ENCODE measurements around the gene C16orf78. TPM values are rescaled to one million over a fixed set of nuclear protein-coding genes. Genes with fewer than 3 reads are reported as not detected.

C16orf78 gene
- total RNA-seq, 1 experiment from 2014 or later, result not detected

DNA sequence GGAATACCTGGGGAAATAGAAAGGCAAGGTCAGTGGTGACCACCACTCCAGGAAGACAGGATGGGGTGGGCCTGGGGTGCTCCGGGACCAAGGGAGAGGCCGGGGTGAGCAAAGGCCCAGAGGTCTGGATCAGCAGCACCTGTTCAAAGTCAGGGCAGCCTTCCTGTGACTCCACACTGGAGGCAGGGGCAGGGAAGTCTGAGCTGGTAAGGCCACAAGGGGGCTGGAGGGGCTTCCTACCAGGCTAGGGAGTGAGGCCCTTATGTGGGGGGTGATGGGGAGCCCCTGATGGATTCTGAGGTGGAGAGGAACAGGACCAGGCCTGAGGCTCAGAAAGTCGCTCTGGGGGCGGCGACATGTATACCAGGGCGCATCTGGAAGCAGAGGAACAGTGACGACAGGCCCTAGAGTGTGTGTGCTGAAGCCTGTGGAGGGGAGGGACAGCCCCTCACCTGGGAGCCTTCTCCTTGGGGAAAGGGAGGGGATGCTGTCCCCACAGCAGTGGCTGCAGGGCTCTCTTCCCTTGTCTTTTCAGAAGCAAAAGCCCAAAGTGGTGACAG is 3.7 kb downstream of the C16orf78 start:
- Mint-ChIP-seq H3K9me3 (peaks cover 8% of the 10 kb centered on the region; the same call in 1 of the 2 replicates), H3K4me1 (peaks cover 28% of the 10 kb centered on the region), H3K27ac (no peak overlapping the region), H3K4me3 (no peak overlapping the region), H3K36me3 (no peaks in the 10 kb centered on the region), H3K27me3 (ENCODE audit: low read depth) (peaks cover 26% of the 10 kb centered on the region)
- no peak for TF ChIP-seq NFYB (CRISPR knock-in tag; conservative IDR thresholded peaks at IDR 0.05; ENCODE audit: low read depth)
- TF ChIP-seq ZBTB21 (CRISPR knock-in tag; IDR thresholded peaks at IDR 0.05; ENCODE audit: borderline replicate concordance), result no peak
- TF ChIP-seq ZNF512 (CRISPR knock-in tag; IDR thresholded peaks at IDR 0.05; ENCODE audit: borderline replicate concordance), result no peak
- TF ChIP-seq ZSCAN18 (CRISPR knock-in tag; IDR thresholded peaks at IDR 0.05), result no peak
- no peak for TF ChIP-seq SMAD4 (CRISPR knock-in tag; IDR thresholded peaks at IDR 0.05)
- TF ChIP-seq GTF2I (CRISPR knock-in tag; conservative IDR thresholded peaks at IDR 0.05), result no peak
- TF ChIP-seq ZNF423 (CRISPR knock-in tag; IDR thresholded peaks at IDR 0.05), result no peak
- TF ChIP-seq NR1H2 (CRISPR knock-in tag; IDR thresholded peaks at IDR 0.05), result no peak
- CTCF ChIA-PET, result no interaction called here
- peak; percentile 51 for ATAC-seq
- DNase-seq (ENCODE audit: low spot score), result no peak
- POLR2A ChIA-PET, result no interaction called here

GRCh38 chr16:49378238-49378637 is 4.6 kb downstream of the C16orf78 start:
- ChIA-PET CTCF (interaction anchor here (1.0 to 1.5 kb wide), 2 partner anchors 25 to 27 kb away, joined by 3 to 5 read pairs; no protein-coding TSS in a partner anchor), POLR2A (no interaction called here)
- Mint-ChIP-seq H3K36me3 (peaks cover 2% of the 10 kb centered on the region; the same call in 1 of the 2 replicates), H3K27me3 (ENCODE audit: low read depth) (peaks cover 21% of the 10 kb centered on the region), H3K4me3 (no peak overlapping the region), H3K9me3 (peaks cover 6% of the 10 kb centered on the region), H3K4me1 (peaks cover 19% of the 10 kb centered on the region), H3K27ac (no peak overlapping the region)
- ATAC-seq (no peak), DNase-seq (ENCODE audit: low spot score) (no peak)
- no peak for TF ChIP-seq ZNF396 (CRISPR knock-in tag; IDR thresholded peaks at IDR 0.05; ENCODE audit: borderline replicate concordance)
- TF ChIP-seq TEAD1 (CRISPR knock-in tag; IDR thresholded peaks at IDR 0.05), result no peak
- TF ChIP-seq GTF2I (CRISPR knock-in tag; conservative IDR thresholded peaks at IDR 0.05), result no peak
- no peak for TF ChIP-seq ZNF232 (CRISPR knock-in tag; IDR thresholded peaks at IDR 0.05)
- TF ChIP-seq SP1 (CRISPR knock-in tag; conservative IDR thresholded peaks at IDR 0.05), result no peak
- TF ChIP-seq ZNF263 (CRISPR knock-in tag; IDR thresholded peaks at IDR 0.05; ENCODE audit: low read depth), result no peak
- no peak for TF ChIP-seq HMGA2 (CRISPR knock-in tag; IDR thresholded peaks at IDR 0.05)
- TF ChIP-seq RORB (CRISPR knock-in tag; IDR thresholded peaks at IDR 0.05), result no peak
- TF ChIP-seq, protein P1, sequence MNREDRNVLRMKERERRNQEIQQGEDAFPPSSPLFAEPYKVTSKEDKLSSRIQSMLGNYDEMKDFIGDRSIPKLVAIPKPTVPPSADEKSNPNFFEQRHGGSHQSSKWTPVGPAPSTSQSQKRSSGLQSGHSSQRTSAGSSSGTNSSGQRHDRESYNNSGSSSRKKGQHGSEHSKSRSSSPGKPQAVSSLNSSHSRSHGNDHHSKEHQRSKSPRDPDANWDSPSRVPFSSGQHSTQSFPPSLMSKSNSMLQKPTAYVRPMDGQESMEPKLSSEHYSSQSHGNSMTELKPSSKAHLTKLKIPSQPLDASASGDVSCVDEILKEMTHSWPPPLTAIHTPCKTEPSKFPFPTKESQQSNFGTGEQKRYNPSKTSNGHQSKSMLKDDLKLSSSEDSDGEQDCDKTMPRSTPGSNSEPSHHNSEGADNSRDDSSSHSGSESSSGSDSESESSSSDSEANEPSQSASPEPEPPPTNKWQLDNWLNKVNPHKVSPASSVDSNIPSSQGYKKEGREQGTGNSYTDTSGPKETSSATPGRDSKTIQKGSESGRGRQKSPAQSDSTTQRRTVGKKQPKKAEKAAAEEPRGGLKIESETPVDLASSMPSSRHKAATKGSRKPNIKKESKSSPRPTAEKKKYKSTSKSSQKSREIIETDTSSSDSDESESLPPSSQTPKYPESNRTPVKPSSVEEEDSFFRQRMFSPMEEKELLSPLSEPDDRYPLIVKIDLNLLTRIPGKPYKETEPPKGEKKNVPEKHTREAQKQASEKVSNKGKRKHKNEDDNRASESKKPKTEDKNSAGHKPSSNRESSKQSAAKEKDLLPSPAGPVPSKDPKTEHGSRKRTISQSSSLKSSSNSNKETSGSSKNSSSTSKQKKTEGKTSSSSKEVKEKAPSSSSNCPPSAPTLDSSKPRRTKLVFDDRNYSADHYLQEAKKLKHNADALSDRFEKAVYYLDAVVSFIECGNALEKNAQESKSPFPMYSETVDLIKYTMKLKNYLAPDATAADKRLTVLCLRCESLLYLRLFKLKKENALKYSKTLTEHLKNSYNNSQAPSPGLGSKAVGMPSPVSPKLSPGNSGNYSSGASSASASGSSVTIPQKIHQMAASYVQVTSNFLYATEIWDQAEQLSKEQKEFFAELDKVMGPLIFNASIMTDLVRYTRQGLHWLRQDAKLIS (CRISPR knock-in tag; IDR thresholded peaks at IDR 0.05; ENCODE audit: borderline replicate concordance), result no peak
- no peak for TF ChIP-seq ZNF423 (CRISPR knock-in tag; IDR thresholded peaks at IDR 0.05)

- H3K36me3 Mint-ChIP-seq, result peaks cover 2% of the 10 kb centered on the region; the same call in 1 of the 2 replicates
- no peak overlapping the region for H3K27ac Mint-ChIP-seq
- ATAC-seq (no peak), DNase-seq (ENCODE audit: low spot score) (no peak)
- peaks cover 21% of the 10 kb centered on the region for H3K27me3 Mint-ChIP-seq (ENCODE audit: low read depth)
- H3K9me3 Mint-ChIP-seq, result peaks cover 5% of the 10 kb centered on the region
- H3K4me3 Mint-ChIP-seq, result no peak overlapping the region
- peaks cover 14% of the 10 kb centered on the region for H3K4me1 Mint-ChIP-seq
- POLR2A ChIA-PET, result no interaction called here
- TF ChIP-seq ZNF317 (CRISPR knock-in tag; IDR thresholded peaks at IDR 0.05; ENCODE audit: borderline replicate concordance, low read depth), result no peak
- no peak for TF ChIP-seq IRF2 (CRISPR knock-in tag; IDR thresholded peaks at IDR 0.05; ENCODE audit: borderline replicate concordance, low read depth)
- CTCF ChIA-PET, result interaction anchor here (1.0 to 1.5 kb wide), 3 partner anchors 26 to 29 kb away, joined by 3 to 5 read pairs (median 3); no protein-coding TSS in a partner anchor
Measured at GRCh38 chr16:49378816-49379215, 5.2 kb downstream of the C16orf78 start.

All from WTC11 (cell line).